Testis (tissue), 3 donors: ENCODE results near the gene SIRPB2. TPM values are rescaled to one million over a fixed set of nuclear protein-coding genes. Genes with fewer than 3 reads are reported as not detected.

Experiments
- DNase-seq: peaks from one replicate; pipeline ENCODE4 v3.0.0-alpha.2; 2019
- H3K27ac ChIP-seq, 2 donors: fragments of 200-600 bp; sonication (generic); one replicate each; pipeline ENCODE4 v1.5.1; 2019
- H3K27me3 ChIP-seq: fragments of 200-600 bp; sonication (generic); one replicate; pipeline ENCODE4 v1.5.1; 2019
- H3K36me3 ChIP-seq: fragments of 200-600 bp; sonication (generic); one replicate; pipeline ENCODE4 v1.5.1; 2017; ENCODE audit warnings: low read depth; ENCODE audit errors: missing control alignments
- H3K4me1 ChIP-seq: fragments of 200-600 bp; sonication (generic); one replicate; pipeline ENCODE4 v1.5.1; 2019
- H3K4me3 ChIP-seq, 2 donors: fragments of 200-600 bp; sonication (generic); one replicate each; pipeline ENCODE4 v1.5.1; 2017 to 2019
- H3K9me3 ChIP-seq: fragments of 200-600 bp; sonication (generic); one replicate; pipeline ENCODE4 v1.5.1; 2017
- CTCF ChIP-seq, 3 experiments: fragments of 450-650 bp in 2 of 3; fragments of 200-600 bp in 1 of 3; sonication (generic) in 1 of 3; IDR thresholded peaks; one replicate each; pipeline ENCODE4 v1.5.1; 2016 to 2019; ENCODE audit warnings: antibody characterized with exemption in 3 of 3, mild to moderate bottlenecking in 2 of 3, moderate library complexity in 1 of 3
- POLR2A ChIP-seq: fragments of 450-650 bp; IDR thresholded peaks from one replicate; pipeline ENCODE4 v1.6.1; 2017; ENCODE audit warnings: antibody characterized with exemption, mild to moderate bottlenecking, moderate library complexity
- WGBS, 2 donors: methylation state at CpG; one replicate each; pipeline ENCODE4 v1.1.5; 2018; 5-methylcytosine and 5-hydroxymethylcytosine counted together
- intact Hi-C: fragments of 100-400 bp; cut with DNase I; formaldehyde crosslinking; loops from one replicate; pipeline ENCODE4 v1.15.1; 2023; ENCODE audit warnings: low total_unique reads
- polyA plus RNA-seq: library from polyadenylated mRNA; stranded (reverse); fragments of 350-450 nt; fragmentation: Illumina TruSeq; extraction: RNeasy Lipid Tissue Mini Kit (QIAGEN cat#74804); gene quantifications from one replicate; pipeline ENCODE4 v1.2.3, GENCODE V29; 2014; ENCODE audit warnings: low read depth, low replicate concordance; ENCODE audit not compliant: insufficient read depth
- total RNA-seq, 2 donors: library from RNA; depleted of rRNA; stranded (reverse); fragments of >200 nt; gene quantifications; one replicate each; pipeline ENCODE4 v1.2.3, GENCODE V29; 2016

Gene SIRPB2
- total and polyA plus RNA-seq, 3 donors from 2014 or later: 0.63 to 3.3 (median 1.5) TPM

- no peak for DNase-seq
- no peaks in the 10 kb centered on the region for H3K4me1 ChIP-seq
- intact Hi-C loops: no loop called here
- no peaks in the 10 kb centered on the region for H3K36me3 ChIP-seq
- no peak overlapping the region for H3K27ac ChIP-seq
- H3K9me3 ChIP-seq: no peaks in the 10 kb centered on the region
- H3K27me3 ChIP-seq: no peaks in the 10 kb centered on the region
- TF ChIP-seq POLR2A (no peak), CTCF (IDR thresholded peaks at IDR 0.05) (no peak)
- no peak overlapping the region for H3K4me3 ChIP-seq
- 71 to 77% methylated on average over 2 of the region's 2 CpGs for WGBS, 2 donors
Measured at GRCh38 chr20:1491860-1492642, 831 bp upstream of the SIRPB2 start.

GRCh38 chr20:1490643-1491195 lies 501 bp downstream of the SIRPB2 start:
- H3K27ac ChIP-seq: peak overlapping the region in 1 of 2 donors; percentile 14

GRCh38 chr20:1489764-1490436 lies 1.3 kb downstream of the SIRPB2 start:
- Histone ChIP-seq H3K27ac (peak overlapping the region in 1 of 2 donors; percentile 22), H3K27me3 (no peaks in the 10 kb centered on the region), H3K4me1 (no peaks in the 10 kb centered on the region), H3K9me3 (no peaks in the 10 kb centered on the region), H3K4me3 (no peak overlapping the region), H3K36me3 (no peaks in the 10 kb centered on the region)
- WGBS, 2 donors: 73 to 86% methylated on average over 6 of the region's 6 CpGs
- no peak for TF ChIP-seq POLR2A
- no peak for TF ChIP-seq CTCF (IDR thresholded peaks at IDR 0.05)
- intact Hi-C loops: no loop called here
- peak; percentile 29 for DNase-seq

More at GRCh38 chr20:1490643-1491195, 501 bp downstream of the SIRPB2 start:
- intact Hi-C loops: no loop called here
- TF ChIP-seq POLR2A (no peak), CTCF (IDR thresholded peaks at IDR 0.05) (no peak)
- H3K27me3 ChIP-seq: no peaks in the 10 kb centered on the region
- WGBS, 2 donors: 77 to 80% methylated on average over 9 of the region's 9 CpGs
- no peak overlapping the region for H3K4me3 ChIP-seq
- H3K4me1 ChIP-seq: no peaks in the 10 kb centered on the region
- no peak for DNase-seq
- H3K9me3 ChIP-seq: no peaks in the 10 kb centered on the region
- H3K36me3 ChIP-seq: no peaks in the 10 kb centered on the region

- no peaks in the 10 kb centered on the region for H3K9me3 ChIP-seq
- no peaks in the 10 kb centered on the region for H3K4me1 ChIP-seq
- intact Hi-C loops: no loop called here
- H3K27me3 ChIP-seq: no peaks in the 10 kb centered on the region
- H3K4me3 ChIP-seq: no peak overlapping the region
- H3K27ac ChIP-seq: peak overlapping the region in 1 of 2 donors; percentile 22
- H3K36me3 ChIP-seq: no peaks in the 10 kb centered on the region
- WGBS, 2 donors: 79 to 90% methylated on average over 2 of the region's 2 CpGs
- TF ChIP-seq POLR2A (no peak), CTCF (IDR thresholded peaks at IDR 0.05) (no peak)
- DNase-seq: no peak
Measured at GRCh38 chr20:1489325-1489724, 1.9 kb downstream of the SIRPB2 start.
